Cardiac fibroblast (primary cell): ENCODE measurements around the gene MDFIC.
A peak's percentile ranks its signal among the peaks of the same experiment; 100 is the strongest.
"Not testable (repeated sequence)": the region's sequence is repeated elsewhere in the genome, so short reads cannot be mapped to it uniquely, and the experiment has no call there.

Source experiments
- DNase-seq, 2 donors: peaks; one replicate each; pipeline versions ENCODE4 v3.0.0 to v3.0.0-alpha.2; 2010; ENCODE audit warnings: low read depth in 2 of 2
- H3K4me3 ChIP-seq, 2 donors: replicated peaks in 1 of 2; 1 replicate in 1 of 2; 2 replicates in 1 of 2; pipeline ENCODE4 v1.5.1; 2011; ENCODE audit warnings: low read depth in 2 of 2, low read length in 2 of 2, mild to moderate bottlenecking in 2 of 2, moderate library complexity in 1 of 2
- TF ChIP-seq, protein P1 (sequence below): IDR thresholded peaks from one replicate; pipeline ENCODE4 v1.5.1; 2011; ENCODE audit warnings: low read depth, mild to moderate bottlenecking, low read length, inconsistent platforms

MDFIC gene, protein sequence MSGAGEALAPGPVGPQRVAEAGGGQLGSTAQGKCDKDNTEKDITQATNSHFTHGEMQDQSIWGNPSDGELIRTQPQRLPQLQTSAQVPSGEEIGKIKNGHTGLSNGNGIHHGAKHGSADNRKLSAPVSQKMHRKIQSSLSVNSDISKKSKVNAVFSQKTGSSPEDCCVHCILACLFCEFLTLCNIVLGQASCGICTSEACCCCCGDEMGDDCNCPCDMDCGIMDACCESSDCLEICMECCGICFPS

DNA sequence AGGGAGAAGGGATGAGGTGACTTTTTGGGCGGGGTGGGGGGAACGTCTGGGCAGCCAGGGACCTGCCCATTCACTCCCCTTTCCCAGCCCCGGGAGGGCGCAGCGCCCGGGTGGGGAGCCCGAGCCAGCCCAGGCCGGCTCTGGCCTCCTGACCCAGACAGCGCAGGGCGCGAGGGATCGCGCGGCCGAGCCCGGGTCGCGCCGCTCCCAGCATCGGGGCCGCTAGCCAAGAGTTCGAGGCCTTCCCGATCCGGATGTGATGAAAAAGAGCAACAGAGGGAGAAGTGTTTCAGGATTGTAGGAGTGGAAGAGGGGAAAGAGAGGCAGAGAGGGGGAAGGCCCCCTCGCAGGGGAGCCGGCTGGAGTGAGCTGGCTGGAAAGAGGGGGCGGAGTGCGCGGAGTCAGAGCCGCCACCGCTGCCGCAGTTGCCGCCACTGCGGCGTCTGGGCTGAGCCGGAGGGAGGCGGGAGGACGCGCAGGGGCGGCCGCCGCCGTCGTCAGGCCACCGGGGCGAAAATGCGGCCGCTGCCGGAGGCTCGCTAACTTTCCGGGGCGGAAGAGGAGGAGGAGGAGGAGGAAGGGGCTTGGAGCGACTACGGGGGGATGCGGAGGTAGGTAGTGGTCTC lies at the start of gene MDFIC:
MDFIC (plus strand) TSS at position 69 of the 626 bp plus-strand sequence. CDS start 940 bp downstream, outside the sequence.
- peak; percentile 48 to 74 for DNase-seq
- TF ChIP-seq, protein P1, sequence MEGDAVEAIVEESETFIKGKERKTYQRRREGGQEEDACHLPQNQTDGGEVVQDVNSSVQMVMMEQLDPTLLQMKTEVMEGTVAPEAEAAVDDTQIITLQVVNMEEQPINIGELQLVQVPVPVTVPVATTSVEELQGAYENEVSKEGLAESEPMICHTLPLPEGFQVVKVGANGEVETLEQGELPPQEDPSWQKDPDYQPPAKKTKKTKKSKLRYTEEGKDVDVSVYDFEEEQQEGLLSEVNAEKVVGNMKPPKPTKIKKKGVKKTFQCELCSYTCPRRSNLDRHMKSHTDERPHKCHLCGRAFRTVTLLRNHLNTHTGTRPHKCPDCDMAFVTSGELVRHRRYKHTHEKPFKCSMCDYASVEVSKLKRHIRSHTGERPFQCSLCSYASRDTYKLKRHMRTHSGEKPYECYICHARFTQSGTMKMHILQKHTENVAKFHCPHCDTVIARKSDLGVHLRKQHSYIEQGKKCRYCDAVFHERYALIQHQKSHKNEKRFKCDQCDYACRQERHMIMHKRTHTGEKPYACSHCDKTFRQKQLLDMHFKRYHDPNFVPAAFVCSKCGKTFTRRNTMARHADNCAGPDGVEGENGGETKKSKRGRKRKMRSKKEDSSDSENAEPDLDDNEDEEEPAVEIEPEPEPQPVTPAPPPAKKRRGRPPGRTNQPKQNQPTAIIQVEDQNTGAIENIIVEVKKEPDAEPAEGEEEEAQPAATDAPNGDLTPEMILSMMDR = no peak
- peak within 1 kb of the TSS; percentile 77 to 81 for H3K4me3 ChIP-seq

DNA sequence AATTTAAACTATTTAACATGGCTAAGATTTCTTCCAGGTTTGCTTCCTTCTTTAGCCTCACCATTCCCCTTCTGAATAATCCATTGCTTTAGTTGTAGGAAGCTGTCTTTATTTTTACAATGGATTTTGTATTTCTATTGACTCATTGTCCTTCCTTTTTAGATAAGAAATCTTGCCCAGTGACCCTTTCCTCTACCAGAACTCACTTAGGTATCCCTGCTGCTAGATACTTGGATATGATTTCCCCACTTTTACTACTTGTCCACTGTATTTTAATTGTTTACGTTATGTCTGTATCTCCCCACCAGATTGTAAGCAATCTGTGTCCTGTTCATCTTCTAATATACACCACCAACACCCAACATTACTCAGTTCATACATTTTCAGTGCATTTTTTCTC lies 47.7 kb upstream of the MDFIC start:
- DNase-seq = no peak
- TF ChIP-seq, protein P1 = no peak
- H3K4me3 ChIP-seq = no peak overlapping the region

DNA sequence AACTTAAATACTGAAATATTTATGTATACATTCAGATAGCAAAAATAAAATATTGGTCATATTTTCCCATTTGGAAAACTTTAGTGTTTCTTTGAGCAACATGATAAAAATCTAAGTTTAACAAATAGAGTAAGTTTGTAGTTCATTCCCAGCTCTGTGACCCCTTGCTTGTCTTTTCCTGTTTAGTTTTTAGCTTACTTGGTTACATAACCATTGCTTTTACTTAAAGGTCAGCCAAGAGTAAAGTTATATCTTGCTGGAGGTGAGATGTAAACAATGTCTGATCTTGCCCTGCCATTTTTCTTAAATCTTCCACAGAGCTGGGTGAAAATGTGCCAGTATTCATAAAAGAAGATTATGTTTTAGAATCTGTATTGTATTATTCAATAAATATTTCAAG lies 46.7 kb upstream of the MDFIC start:
- no peak for DNase-seq
- TF ChIP-seq, protein P1 = no peak
- H3K4me3 ChIP-seq = no peak overlapping the region

DNA sequence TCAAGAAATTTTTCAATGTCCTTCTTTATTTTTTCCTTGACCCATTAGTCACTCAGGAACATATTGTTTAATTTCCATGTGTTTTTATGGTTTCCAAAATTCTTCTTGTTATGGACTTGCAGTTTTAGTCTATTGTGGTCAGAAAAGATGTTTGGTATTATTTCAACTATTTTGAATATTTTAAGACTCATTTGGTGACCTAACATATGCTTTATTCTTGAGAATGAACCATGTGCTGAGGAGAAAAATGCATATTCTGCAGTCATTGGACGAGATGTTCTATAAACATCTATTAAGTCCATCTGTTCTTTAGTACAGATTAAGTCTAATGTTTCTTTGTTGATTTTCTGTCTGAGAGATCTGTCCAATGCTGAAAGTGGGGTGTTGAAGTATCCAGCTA lies 42.3 kb upstream of the MDFIC start:
- no peak overlapping the region for H3K4me3 ChIP-seq
- peak; percentile 22 to 39 for DNase-seq
- TF ChIP-seq, protein P1 = no peak

DNA sequence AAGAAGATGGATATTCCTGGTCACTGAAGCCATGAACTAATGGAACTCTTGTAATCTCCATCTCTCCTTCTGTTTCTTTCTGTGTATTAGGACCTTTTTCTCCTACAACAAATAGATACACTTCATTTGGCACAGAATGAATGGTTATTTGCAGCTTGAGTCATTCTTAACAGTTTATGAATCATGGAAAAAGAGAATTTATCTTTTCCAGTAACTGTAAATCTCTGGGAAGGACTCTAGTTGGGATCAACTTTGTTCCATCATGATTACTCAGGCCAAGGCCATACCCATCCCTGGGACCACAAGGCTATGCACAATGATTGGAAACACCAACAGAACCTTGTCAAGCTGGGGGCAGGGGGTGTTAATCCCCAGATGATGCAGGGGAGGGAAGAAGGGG lies 36.1 kb upstream of the MDFIC start:
- no peak overlapping the region for H3K4me3 ChIP-seq
- DNase-seq = peak in 1 of 2 donors; percentile 18
- TF ChIP-seq, protein P1 = no peak

DNA sequence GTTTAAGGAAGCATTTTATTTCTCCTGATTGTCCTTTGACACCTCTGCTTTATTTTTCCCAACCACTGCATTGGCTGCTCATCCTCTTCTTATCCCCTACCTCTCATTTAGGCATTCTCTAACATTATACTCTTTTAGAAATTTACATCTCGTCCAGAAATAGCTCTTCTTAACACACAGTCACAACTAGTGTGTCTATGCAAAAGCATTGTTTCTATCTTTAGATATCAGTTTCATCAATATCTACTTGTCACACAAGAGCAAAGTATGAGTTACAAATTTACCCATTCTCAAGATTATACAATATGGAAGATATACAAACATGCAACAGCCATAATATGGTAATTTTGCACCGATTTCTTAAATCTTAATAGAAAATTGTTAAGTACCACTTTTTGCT lies 35.7 kb upstream of the MDFIC start:
- DNase-seq = no peak
- no peak overlapping the region for H3K4me3 ChIP-seq
- TF ChIP-seq, protein P1 = no peak

DNA sequence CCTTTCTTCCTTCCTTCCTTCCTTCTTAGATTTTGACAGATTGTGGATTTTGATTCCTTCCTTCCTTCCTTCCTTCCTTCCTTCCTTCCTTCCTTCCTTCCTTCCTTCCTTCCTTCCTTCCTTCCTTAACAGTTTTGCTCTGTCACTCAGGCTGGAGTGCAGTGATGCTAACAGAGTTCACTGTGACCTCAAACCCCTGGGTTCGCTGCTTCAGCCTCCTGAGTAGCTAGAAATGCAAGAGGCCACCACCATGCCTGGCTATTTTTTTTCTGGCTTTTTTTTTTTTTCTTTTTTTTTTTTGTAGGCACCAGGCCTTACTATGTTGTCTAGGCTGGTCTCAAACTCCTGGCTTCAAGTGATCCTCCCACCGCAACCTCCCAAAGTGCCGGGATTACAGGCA lies 32.8 kb upstream of the MDFIC start:
- DNase-seq, H3K4me3 ChIP-seq: not testable (repeated sequence)
